ENCODE data around the gene TECTA. TPM values are rescaled to one million over a fixed set of nuclear protein-coding genes. Genes with fewer than 3 reads are reported as not detected.

Gene TECTA
- polyA plus RNA-seq (2013, experiment 1 of 2; ENCODE audit: insufficient read length): 0.30 TPM
- polyA plus RNA-seq (2013, experiment 2 of 2; ENCODE audit: insufficient read length): 0.46 TPM

DNA sequence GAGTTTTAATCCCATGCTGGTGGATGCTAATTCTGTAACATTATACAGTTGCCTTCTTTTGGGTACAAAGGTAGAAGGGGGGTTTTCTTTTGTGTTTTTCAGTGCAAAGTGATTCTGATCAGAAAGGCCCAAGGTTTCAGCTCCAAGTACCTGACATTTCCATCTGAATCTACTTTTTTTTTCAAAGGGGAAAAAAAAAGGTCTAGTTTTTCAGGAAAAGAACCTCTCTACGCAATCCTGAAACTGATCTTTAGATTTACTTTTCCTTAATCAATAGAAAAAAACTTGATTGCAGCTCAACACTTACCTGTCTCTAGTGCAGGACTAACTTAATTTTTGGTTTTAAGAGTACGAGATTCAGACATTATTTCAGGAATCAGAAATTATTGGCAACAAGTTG, at the start of gene TECTA:
Gene TECTA, plus strand, starts transcription at position 301 of the 400 bp plus-strand sequence. CDS start 1,423 bp downstream, outside the sequence.
- DNase-seq: no peak

DNA sequence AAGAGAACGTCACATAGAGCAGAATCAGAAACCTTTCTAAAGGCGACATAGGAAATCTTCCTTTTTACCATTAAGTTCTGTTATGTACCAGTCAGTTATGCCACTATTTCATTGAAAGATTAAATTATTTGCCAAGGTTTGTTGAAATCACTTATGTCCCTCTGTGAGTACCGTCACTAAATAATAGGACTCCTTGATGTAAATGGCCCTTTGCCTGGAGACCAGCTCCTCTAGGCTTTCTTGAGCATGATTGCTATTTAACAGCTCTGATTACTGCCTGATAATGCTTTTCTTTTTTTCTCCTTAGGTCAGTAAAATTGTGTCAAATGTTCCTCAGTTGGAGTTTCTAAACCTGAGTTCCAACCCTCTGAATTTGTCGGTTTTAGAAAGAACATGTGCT, 47.8 kb upstream of the TECTA start:
- DNase-seq: no peak

GRCh38 chr11:121054266-121054665, 46.8 kb upstream of the TECTA start:
- no peak for DNase-seq

DNA sequence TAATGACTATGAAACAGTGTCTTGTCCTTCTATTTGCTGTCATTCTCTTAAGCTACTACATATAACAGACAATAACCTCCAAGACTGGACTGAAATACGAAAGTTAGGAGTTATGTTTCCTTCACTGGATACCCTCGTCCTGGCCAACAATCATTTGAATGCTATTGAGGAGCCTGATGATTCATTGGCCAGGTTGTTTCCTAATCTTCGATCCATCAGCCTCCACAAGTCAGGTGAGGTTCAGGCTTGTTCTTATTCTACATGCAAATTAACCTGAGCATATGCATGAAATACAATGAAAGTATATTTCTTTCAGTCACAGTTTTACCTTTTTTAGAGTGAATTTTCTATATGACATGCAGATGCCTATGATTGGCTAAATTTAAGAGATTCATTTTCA, 46.0 kb upstream of the TECTA start:
- DNase-seq: no peak

DNA sequence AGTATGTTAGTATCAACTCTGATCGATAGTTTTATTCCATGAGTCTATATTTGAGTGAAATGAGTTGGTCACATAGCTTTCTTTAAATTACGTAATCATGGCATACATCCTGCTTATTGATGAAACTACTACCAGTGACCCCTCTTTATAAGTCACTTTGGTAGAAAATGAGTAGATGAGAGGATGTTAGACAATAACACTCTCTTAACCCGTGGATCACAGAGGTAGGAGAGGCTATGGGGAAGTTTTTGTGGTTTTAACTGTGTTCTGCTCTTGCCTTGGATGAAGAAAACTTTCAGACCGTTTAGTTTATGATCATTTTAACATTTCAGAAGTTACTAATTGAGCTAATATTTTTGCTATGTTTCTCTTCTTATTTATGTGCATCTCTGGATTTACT, 43.1 kb upstream of the TECTA start:
- no peak for DNase-seq

- no peak for DNase-seq
These were observed 42.1 kb upstream of the TECTA start for GRCh38 chr11:121058941-121059340.

DNA sequence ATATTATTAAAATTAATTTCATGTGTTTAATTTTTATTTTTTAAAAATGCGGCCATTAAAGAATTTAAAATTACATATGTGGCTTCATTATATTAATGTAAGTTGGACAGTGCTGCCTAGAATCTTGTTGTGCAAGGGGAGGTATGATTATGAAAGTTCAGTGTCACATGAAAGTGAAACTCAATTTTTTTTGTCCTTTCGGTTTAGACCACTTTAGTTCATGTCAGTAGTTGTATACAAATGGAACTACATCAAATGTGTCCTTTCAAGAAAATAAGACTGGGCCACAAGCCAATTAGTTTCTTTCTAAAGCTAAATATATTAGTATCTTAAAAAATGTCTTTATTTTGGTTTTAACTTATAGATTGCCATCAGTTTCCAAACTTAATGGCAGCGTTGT, 41.4 kb upstream of the TECTA start:
- no peak for DNase-seq

GRCh38 chr11:121063728-121064127, 37.3 kb upstream of the TECTA start:
- no peak for DNase-seq

- DNase-seq: no peak
These were observed 34.4 kb upstream of the TECTA start for GRCh38 chr11:121066623-121067022.

GRCh38 chr11:121067026-121067425, 34.0 kb upstream of the TECTA start:
- DNase-seq: no peak

GRCh38 chr11:121067453-121067852, 33.6 kb upstream of the TECTA start:
- no peak for DNase-seq

DNA sequence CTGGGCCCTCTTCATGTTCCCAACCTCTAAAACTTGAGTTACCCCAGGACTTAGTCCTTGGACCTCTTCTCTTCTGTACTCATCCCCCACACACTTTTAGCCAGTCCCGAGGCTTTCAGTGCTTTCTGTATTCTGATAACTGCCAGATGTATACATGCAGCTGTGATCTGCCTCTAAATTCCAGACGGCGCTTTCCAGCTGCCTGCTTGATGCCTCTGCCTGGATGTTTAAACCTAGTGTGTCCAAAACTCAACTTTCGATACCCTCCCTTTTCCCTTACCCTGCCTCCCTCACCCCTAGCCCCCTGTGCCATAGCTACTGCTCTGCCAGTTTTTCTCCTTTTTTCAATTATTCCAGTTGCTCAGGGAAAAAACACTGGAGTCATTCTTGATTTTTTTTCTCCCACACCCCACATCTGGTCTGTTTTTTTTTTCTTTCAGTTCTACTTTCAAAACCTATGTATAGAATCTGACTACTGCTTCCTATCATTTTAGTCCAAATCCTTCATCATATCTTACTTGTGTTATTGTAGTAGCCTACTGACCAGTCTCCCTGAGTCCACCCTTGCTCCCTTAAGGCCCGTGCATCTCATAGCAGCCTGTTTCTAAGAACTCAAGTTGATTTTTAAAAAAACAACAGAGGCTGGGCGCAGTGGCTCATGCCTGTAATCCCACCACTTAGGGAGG, 32.9 kb upstream of the TECTA start:
- DNase-seq: no peak

- DNase-seq: no peak
These were observed 32.3 kb upstream of the TECTA start for GRCh38 chr11:121068787-121069186.

- DNase-seq: no peak
These were observed 29.8 kb upstream of the TECTA start for GRCh38 chr11:121070951-121071845.

- DNase-seq: no peak
These were observed 29.1 kb upstream of the TECTA start for GRCh38 chr11:121071846-121072450.

- no peak for DNase-seq
These were observed 19.7 kb upstream of the TECTA start for GRCh38 chr11:121081321-121081720.

DNA sequence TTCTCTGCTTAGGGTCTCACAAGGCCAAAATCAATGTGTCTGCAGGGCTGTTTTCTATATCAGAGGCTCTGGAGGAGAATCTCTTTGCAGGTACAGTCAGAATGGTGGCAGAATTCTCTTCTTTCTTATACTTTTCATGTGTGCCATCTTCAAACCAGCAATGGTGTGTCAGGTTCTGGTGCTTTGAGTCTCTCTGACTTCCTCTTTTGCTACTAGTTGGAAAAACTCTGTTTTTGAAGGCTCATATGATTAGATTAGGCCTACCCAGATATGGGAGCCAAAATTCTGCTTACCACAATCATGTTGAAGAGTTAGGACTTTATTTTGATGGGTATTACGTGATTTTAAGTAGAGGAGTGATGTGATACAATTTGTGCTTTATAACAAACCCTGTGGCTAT, 18.8 kb upstream of the TECTA start:
- DNase-seq: no peak

DNA sequence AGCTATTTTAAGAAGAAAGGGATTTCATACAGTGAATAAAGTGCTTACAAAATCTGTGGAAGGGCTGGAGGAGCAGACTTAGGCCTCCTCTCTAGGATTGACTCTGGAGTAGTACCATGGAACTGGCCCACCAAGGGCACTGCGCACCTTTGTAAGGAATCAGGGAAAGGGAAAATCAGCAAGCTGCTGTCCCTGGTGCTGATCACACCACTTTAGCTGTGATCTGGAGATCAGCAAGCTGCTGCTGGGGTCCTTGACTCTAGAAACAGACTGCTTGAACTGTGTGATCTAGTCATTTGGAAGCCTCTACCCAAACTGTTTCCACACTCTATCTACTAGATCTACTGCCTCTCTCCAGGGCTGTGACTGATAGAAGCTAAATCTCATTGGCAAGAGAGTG, 18.4 kb upstream of the TECTA start:
- DNase-seq: peak; percentile 13

- peak; percentile 33 for DNase-seq
These were observed 14.2 kb upstream of the TECTA start for GRCh38 chr11:121086866-121087265.

DNA sequence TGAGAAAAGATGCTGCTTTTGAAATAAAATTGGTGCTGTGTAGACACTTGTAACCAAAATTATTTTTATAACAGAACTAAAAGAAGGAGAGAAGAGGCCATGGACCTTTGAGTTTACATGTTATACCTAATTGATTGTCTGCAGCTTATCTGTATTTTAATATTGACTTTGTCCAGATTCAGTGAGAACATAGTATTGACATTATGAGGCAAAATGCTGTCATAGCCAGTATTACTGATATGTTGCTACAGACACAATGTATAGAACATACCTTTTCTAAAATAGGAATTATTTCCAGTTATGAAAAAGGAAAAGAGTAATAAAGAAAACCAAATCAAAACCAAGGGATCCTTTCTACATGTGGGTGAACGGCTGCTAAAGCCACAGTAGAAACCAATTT, 11.5 kb upstream of the TECTA start:
- no peak for DNase-seq

GRCh38 chr11:121090145-121090721, 10.8 kb upstream of the TECTA start:
- no peak for DNase-seq

DNA sequence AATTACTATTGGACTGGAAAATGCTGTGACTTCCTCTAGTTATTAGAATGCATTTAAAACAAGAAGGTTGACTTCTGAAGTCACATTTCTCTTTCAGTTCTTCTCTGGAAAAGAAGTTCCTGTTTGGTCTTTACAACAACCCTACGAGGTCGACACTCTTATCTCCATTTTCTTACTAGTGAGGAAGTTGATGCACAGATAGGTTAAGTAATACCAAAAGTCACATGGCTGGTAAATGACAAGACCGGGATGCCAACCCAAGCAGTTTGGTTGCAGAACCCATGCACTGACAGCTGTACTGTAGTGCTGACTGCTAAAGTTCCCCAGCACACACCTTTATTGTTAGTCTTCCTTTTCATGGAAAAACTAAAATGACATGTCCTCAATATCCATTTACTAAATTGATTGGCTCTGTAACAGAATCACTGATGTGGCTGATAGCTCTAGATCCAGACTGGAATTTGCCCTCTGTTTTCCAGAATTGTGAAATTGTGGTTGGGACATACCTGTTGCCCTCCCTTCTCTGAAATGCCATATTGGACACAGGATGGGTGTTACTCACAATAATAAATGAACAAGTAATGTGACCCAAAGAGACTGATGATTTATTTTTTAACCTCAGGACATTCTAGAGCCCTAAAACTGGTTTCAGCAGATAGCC, 9.4 kb upstream of the TECTA start:
- DNase-seq: no peak

Data from fibroblast of skin of scalp (primary cell).